Bladder microvascular endothelial cell (primary cell): Measurements from ENCODE around the gene FNBP1. TPM values are rescaled to one million over a fixed set of nuclear protein-coding genes. Genes with fewer than 3 reads are reported as not detected.

Source experiments
- total RNA-seq: library from RNA; depleted of rRNA; stranded (reverse); fragments of >200 nt; gene quantifications from 2 replicates; pipeline ENCODE4 v1.2.3, GENCODE V29; 2014

The FNBP1 gene
- total RNA-seq: 23.0 and 96.7 TPM in 2 replicates

DNA sequence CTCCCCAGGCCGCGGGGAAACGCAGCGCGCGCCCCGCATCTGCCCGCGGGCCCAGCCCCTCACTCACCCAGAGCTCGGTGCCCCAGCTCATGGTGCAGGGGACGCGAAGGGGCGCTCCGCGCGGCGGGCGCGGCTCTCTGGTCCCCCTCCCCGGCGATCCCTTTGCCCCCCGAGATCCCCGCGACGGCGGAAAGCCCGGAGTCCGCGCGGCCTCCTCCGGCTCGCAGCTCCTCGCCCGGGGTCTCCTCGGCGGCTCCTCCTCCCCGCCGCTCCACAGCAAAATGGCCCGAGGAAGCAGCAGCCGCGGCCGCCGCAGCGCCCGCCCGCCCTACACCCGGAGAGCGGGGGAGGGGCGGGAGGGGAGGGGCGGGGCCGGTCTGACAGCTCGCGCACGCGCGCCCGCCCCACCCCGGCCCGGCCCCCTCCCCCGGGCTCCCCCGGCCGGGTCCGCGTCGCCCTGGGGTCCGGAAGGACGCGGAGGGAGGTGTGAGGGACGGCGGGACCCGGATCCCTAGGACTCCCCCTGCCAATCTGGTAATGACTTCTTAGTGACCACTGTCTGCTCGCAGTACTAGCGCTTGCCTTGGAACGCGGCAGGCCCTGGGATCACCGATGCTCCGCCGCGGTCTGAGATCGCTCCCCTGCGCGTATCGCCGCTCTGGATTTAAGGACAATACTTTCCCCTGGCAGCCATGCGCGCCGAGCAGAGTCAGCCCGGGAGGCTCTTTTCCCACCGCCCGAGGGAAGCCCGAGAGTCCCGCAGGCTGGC, at the start of gene FNBP1:
Gene FNBP1 (minus strand): TSS at position 305 of the 769 bp plus-strand sequence. CDS start 214 bp downstream, at position 91.

DNA sequence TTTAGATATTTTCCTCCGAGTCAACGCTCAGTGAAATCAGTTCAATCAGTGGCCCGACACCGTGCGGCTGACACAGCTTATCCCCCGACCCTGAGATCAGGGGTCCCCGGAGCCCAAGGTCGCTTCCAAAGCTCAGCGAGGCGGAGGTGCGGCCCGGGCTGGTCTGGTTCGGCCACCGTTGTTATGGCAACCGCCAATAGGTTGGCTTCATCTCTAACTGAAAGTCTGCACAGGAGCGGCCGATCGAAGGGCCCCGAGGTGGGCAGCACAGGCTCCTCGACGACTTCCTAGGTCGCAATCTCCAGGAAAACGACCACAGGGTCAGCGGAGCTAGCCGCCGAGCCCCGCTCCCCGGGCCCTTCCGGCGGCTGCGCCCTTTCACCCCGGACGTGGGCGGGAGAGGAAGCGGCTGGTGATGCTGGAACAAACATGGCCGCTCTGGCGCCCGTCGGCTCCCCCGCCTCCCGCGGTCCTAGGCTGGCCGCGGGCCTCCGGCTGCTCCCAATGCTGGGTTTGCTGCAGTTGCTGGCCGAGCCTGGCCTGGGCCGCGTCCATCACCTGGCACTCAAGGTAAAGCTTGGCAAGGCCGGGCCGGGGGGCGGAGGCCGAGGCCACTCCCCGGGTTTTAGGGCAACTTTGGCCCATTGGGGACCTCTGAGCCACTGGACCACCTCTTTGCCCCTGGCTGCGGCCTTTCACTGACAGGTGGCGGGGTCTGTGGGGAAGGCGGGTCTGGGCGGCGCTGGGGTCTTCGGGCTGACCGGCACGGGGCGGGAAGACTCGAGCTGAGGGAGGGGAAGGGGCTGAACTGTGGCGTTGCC, 10.7 kb upstream of the FNBP1 start, which contains the start of gene GPR107:
Gene GPR107 (plus strand): TSS at position 403 of the 821 bp plus-strand sequence. CDS start 27 bp downstream, at position 430.

Other genes starting within 250 kb of the FNBP1 start
- gene TOR1B, start 240.0 kb downstream of the FNBP1 start, total RNA-seq: 18.6 and 31.9 TPM in 2 replicates
- 23.2 and 34.4 TPM in 2 replicates for gene TOR1A, start 219.1 kb downstream of the FNBP1 start, total RNA-seq
- gene C9orf78, start 207.9 kb downstream of the FNBP1 start, total RNA-seq: 29.3 and 41.1 TPM in 2 replicates
- 5.5 and 10.1 TPM in 2 replicates for gene USP20, start 207.7 kb downstream of the FNBP1 start, total RNA-seq
- gene GPR107, start 10.7 kb upstream of the FNBP1 start, total RNA-seq: 13.9 and 113 TPM in 2 replicates
- 7.8 and 15.5 TPM in 2 replicates for gene NCS1, start 129.2 kb upstream of the FNBP1 start, total RNA-seq
- 0.19 and 0.32 TPM in 2 replicates for gene HMCN2, start 222.6 kb upstream of the FNBP1 start, total RNA-seq